GM19467 (cell line): ENCODE measurements around the gene DOK7.

ENCODE experiments used
- ATAC-seq: cut with Tn5 transposase; IDR thresholded peaks from one replicate; pipeline ENCODE4 v1.9.1; 2021; ENCODE audit warnings: mild to moderate bottlenecking, moderate library complexity; ENCODE audit not compliant: unreplicated experiment

The DOK7 gene

GRCh38 chr4:3427706-3428446 lies 35.2 kb upstream of the DOK7 start:
- ATAC-seq = no peak

DNA sequence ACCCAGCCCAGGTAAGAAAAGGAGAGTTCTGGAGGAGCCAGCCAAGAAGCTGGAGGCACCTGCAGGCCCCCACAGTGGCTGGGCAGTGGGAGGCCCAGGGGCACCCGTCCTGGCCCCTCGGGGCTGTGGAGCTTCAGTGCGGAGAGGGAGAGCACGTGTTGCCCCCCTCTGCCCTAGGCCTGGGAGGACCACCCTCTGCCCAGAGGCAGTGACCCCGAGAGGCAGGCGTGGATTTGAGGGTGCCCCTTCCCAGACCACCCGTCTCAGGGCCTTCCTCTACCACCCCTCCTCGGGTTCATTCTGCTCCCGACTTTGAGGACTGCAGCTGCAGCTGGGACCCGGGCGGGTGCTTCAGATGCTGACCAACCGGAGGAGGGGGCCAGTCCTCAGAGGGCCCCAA lies 33.5 kb upstream of the DOK7 start:
- ATAC-seq = no peak

DNA sequence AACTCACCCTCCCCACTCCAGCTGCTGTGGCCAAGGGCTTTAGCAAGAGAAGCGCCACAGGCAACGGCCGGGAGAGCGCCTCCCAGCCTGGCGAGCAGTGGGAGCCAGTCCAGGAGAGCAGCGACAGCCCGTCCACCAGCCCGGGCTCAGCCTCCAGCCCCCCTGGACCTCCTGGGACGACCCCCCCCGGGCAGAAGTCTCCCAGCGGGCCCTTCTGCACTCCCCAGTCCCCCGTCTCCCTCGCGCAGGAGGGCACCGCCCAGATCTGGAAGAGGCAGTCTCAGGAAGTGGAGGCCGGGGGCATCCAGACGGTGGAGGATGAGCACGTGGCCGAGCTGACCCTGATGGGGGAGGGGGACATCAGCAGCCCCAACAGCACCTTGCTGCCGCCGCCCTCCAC lies 32.6 kb upstream of the DOK7 start:
- ATAC-seq = no peak

DNA sequence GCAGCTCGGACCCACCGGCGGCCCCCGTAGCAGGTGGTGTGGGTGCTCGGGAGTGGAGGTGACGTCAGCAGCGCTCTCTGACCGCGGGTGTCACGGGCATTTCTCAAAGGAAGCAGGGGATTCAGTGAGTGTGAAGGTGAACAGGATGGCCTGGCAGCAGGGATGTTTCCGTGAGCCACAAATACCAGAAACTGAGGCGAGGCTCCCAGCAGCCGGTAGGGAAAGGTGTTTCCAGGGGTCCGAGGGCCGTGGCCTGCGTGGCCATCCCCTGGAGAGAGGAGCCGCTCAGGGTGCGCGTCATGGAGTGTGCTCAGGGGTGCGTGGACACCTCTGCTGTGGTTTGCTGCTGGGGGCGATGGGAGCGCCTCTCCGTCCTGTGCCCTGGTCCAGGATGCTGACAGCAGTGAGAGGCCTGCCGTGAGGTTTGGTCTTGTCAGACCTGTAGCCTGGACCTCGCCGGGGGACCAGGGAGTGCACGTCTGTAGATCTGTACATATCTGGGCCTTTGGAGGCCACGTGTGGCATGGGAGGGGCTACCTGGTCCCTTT lies 31.6 kb upstream of the DOK7 start:
- no peak for ATAC-seq

DNA sequence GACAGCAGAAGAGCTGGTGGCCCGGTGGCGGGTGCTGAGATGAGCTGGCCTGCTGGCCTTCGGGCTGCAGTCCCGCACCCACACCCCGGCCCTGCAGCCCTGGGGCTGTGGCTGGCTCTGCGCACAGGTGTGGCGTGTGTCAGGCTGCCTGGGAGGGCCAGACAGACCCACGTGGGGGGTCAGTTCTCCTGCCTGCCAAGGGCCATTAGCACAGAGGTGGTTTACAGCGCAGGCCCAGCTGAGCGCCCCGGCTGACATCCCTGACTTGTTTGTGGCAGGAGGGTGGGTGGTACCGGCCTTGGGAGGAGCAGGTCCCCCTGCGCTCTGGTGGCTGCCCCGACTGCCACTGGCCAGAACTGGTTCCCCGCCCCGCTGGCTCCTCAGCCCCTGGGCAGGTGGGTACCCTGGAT lies 30.7 kb upstream of the DOK7 start:
- no peak for ATAC-seq

DNA sequence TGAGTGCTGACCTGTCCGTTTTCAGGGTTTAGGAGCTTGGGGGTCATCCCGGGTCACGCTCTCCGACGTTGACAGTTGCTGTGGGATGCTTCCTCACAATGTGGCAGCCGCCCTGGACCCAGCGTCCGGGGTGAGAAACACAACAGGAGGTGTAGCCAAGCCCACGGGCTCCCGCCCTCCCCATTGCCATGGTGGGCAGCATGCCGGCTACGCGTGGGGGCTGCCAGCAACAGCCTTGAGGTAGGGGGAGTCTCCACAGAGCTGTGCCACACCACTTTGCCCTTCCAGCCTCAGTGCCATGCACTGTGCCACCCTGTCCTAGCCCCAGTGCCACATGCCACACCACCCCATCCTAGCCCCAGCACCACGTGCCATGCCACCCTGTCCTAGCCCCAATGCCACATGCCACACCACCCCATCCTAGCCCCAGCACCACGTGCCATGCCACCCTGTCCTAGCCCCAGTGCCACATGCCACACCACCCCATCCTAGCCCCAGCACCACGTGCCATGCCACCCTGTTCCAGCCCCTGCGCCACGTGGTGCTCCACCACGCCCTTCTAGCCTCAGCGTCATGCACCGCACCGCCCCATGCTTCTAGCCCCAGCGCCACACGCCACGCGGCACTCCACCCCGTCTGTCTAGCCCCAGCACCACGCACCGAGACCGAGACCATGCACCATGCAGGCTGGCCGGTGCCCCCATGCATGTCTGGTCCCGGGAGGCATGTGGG lies 29.8 kb upstream of the DOK7 start:
- no peak for ATAC-seq

DNA sequence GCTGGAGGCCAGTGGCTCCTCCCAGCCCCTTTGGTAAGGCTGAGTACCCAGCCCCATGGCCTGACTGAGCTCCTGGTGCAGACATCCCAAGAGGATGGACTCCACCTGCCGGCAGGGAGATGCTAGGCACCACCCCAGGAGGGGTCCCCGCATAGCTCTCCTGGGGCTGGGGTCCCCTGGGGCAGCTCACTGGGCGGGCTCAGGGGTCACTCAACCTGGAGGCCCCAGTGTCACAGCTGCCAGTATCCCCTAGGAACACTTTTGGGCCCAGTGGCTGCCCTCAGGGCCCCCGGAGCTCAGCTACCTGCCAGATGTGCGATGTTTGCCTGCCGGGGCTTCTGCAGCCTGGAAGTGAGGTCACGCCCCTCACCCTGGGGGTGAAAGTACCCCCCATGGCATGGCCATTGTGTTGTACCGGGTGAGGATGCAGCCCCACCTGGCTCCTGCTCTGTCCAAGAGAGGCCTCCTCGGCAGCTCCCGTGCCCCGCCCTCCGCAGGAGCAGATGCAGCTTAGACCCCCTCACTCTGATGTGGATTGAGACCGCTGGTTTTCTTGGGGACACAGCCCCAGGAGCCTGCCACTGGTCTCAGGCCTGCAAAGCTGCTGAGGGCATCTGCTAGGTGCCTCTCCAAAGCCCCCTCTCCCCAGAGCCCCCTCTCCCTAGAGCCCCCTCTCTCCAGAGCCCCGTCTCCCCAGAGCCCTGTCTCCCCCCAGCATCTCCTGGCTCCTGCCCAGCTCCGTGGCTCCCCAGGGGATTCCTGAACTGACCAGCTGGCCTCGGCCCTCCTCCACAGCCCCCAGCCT lies 28.0 kb upstream of the DOK7 start:
- ATAC-seq = no peak

- ATAC-seq = no peak
These were observed 27.5 kb upstream of the DOK7 start for GRCh38 chr4:3435686-3435956.

- no peak for ATAC-seq
These were observed 26.9 kb upstream of the DOK7 start for GRCh38 chr4:3436048-3436797.

GRCh38 chr4:3436798-3437581 lies 26.1 kb upstream of the DOK7 start:
- no peak for ATAC-seq

- ATAC-seq = no peak
These were observed 25.5 kb upstream of the DOK7 start for GRCh38 chr4:3437582-3437936.

DNA sequence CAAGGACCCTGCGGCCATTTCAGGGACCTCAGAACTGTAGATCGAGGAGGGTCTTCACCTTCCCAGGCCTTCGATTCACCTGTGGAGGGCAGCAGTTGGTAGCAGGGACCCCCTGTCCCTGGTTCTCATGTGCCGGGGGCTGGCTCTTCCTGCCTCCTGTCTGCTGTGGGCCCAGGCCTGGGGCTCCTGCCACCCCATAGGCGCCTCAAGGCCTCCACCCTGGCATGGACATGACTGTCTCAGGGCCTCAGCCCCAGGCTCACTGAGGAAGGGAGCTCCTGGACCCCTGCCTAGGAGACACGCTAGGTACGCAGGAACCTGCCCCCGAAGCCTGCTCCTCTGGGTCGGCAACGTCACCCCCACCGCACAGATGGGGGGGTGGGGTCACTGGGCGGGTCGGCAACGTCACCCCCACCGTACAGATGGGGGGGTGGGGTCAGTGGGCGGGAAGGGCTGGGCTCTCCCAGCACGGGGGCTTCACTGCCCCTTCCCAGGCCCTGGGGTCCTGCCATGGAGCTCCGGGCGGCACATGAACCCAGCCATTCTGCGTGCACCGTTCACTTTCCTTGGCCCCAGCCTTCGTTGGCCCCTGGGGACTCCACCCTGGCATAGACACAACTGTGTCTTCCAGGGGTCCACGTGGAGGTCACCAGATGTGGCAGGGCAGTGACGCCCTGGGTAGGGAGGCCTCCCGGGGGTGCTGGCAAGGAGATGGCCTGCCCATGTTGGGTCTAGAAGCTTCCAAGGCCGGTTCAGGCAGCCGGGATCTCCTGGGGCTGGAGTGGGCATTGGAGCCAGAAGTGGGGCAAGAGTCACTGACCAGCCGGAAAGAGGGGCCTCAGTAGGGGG lies 24.9 kb upstream of the DOK7 start:
- ATAC-seq = no peak

DNA sequence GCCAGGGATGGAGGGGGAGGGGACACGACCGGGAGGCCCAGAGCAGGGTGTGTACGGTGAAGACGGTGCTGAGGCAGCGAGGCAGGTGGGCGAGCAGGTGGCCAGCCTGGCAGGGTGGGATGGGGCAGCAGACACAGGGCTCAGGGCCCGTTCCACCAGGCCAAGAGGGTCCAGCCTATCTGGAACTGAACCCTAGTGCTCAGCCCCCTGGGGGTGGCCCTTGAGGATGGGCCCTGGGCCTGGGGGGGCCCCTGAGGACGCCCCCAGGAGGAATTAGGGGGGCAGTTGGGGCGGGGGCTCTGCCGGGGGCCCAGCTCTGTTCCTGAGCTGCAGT lies 24.3 kb upstream of the DOK7 start:
- ATAC-seq = no peak

- no peak for ATAC-seq
These were observed 23.7 kb upstream of the DOK7 start for GRCh38 chr4:3439391-3439790.

GRCh38 chr4:3440011-3440410 lies 23.1 kb upstream of the DOK7 start:
- ATAC-seq = no peak

DNA sequence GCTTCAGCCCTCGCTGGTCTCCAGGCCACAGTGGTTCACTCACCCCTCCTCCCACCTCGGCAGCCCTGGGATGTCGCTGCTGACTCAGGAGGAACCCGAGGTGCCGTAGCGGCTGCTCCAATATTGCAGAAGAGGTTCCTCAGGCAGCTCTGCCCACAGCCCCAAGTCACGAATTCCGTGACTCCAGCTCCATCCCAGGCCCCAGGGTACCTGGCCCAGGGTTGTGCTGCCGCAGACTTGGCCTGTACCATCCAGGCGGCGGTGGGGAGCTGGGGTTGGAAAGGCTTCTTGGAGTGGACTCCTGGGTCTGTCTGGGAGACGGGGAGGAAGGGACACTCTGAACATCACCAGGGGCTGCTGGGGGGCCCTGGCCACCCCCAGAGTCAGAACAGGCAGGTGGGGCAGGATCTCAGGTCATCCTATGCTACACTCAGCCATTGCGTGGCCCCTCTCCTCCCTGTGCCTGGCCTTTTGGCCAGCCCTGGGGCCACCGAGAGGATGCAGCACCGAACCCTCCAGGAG lies 22.1 kb upstream of the DOK7 start:
- ATAC-seq = no peak

GRCh38 chr4:3441501-3442459 lies 21.3 kb upstream of the DOK7 start, which contains the start of gene HGFAC:
HGFAC (plus strand) TSS chr4:3441968; CDS start chr4:3442002, 34 bp downstream.
- ATAC-seq = no peak

GRCh38 chr4:3442460-3442958 lies 20.6 kb upstream of the DOK7 start:
- ATAC-seq = no peak
